Astrocyte (in vitro differentiated cells and primary cell): ENCODE measurements around the gene FUT7.

Experiments
- EZH2 ChIP-seq: IDR thresholded peaks from 2 replicates; pipeline ENCODE4 v1.6.1; 2012; ENCODE audit warnings: mild to moderate bottlenecking, low read length, inconsistent platforms; ENCODE audit not compliant: insufficient read depth
- TF ChIP-seq, protein P1 (sequence below): IDR thresholded peaks from 2 replicates; pipeline ENCODE4 v1.5.1; 2011; ENCODE audit warnings: low read depth, mild to moderate bottlenecking, inconsistent platforms, low read length, moderate library complexity; ENCODE audit not compliant: insufficient read depth

DNA sequence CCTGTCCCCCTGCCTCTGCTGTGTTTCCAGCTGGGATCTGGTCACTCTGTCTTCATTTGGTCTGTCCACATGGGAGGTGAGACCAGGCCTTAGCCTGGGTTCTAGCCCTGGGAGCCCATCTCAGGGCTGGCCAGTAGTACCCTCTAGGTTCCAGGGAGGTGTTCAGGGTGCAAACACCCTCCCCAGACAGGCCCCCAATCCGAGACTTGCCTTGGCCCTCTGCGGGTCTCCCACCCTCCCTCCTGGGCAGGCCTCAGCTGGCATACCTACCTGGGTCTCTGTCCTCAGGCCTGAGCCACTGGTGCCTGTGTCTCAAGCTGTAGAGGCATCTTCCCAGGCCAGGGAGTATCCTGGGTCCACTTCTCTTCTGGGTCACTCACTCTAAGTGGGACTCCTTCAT lies 39.4 kb upstream of the FUT7 start:
- TF ChIP-seq, protein P1, sequence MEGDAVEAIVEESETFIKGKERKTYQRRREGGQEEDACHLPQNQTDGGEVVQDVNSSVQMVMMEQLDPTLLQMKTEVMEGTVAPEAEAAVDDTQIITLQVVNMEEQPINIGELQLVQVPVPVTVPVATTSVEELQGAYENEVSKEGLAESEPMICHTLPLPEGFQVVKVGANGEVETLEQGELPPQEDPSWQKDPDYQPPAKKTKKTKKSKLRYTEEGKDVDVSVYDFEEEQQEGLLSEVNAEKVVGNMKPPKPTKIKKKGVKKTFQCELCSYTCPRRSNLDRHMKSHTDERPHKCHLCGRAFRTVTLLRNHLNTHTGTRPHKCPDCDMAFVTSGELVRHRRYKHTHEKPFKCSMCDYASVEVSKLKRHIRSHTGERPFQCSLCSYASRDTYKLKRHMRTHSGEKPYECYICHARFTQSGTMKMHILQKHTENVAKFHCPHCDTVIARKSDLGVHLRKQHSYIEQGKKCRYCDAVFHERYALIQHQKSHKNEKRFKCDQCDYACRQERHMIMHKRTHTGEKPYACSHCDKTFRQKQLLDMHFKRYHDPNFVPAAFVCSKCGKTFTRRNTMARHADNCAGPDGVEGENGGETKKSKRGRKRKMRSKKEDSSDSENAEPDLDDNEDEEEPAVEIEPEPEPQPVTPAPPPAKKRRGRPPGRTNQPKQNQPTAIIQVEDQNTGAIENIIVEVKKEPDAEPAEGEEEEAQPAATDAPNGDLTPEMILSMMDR: no peak
- no peak for TF ChIP-seq EZH2
